ENCODE measurements around the gene MVD.

Gene MVD

GRCh38 chr16:88697116-88697830 is 34.4 kb upstream of the MVD start:
- DNase-seq, result no peak

- no peak for DNase-seq
Observed at GRCh38 chr16:88696441-88696840, 33.5 kb upstream of the MVD start.

- no peak for DNase-seq
Observed at GRCh38 chr16:88695753-88696152, 32.9 kb upstream of the MVD start.

- DNase-seq, result no peak
Observed at GRCh38 chr16:88695218-88695617, 32.3 kb upstream of the MVD start.

GRCh38 chr16:88694221-88695087 is 31.6 kb upstream of the MVD start:
- DNase-seq, result no peak

GRCh38 chr16:88693420-88694177 is 30.7 kb upstream of the MVD start:
- DNase-seq, result no peak

GRCh38 chr16:88692861-88693260 is 30.0 kb upstream of the MVD start:
- DNase-seq, result no peak

- DNase-seq, result peak; percentile 21 to 42
Observed at GRCh38 chr16:88691924-88692560, 29.2 kb upstream of the MVD start.

- no peak for DNase-seq
Observed at GRCh38 chr16:88691129-88691813, 28.4 kb upstream of the MVD start.

- DNase-seq, result no peak
Observed at GRCh38 chr16:88690341-88691128, 27.6 kb upstream of the MVD start.

- no peak for DNase-seq
Observed at GRCh38 chr16:88688013-88688778, 25.3 kb upstream of the MVD start.

- no peak for DNase-seq
Observed at GRCh38 chr16:88687676-88688012, 24.8 kb upstream of the MVD start.

GRCh38 chr16:88687254-88687576 is 24.3 kb upstream of the MVD start:
- no peak for DNase-seq

- DNase-seq, result peak; percentile 92 to 93
Observed at GRCh38 chr16:88686439-88687253, 23.8 kb upstream of the MVD start, which contains the start of gene SNAI3. TSS of gene SNAI3 (minus strand) at chr16:88686507. CDS start at chr16:88686406, 101 bp downstream.

GRCh38 chr16:88686062-88686438 is 23.2 kb upstream of the MVD start:
- DNase-seq, result peak; percentile 48

- DNase-seq, result peak; percentile 75 to 78
Observed at GRCh38 chr16:88685156-88686061, 22.5 kb upstream of the MVD start.

GRCh38 chr16:88684569-88685155 is 21.8 kb upstream of the MVD start:
- no peak for DNase-seq

GRCh38 chr16:88681709-88682451 is 19.0 kb upstream of the MVD start:
- peak; percentile 78 to 82 for DNase-seq

Data from activated CD4-positive, alpha-beta T cell treated with anti-CD3 and anti-CD28 coated beads, Interleukin-2, amount 50 U/mL, for 48 hours (primary cell).